ENCODE results near the gene RAD51B. TPM values are rescaled to one million over a fixed set of nuclear protein-coding genes. Genes with fewer than 3 reads are reported as not detected.

RAD51B gene
- total RNA-seq, 1 experiment from 2014 or later = 23.3 TPM

DNA sequence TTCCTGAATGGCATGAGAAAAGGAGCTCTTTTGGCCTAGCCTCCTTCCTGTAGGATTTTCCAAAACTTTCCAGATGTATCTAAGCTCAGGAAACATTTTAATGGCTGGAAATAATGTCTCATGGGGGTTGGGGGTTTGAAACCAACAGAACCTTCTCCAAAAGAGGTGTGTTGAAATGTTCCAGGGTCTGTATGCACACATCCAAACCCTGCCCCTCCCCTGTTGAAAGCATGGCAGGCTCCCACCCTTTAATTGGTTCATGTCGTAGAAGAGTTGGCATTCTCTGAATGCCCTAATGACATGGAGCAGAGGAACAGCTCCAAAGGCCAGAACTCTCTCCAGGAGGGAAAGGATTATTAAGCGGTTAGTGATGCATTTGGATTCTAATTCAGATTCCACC, 620.1 kb downstream of the RAD51B start:
- ChIA-PET POLR2A (ENCODE audit: low non-redundant PET) (no interaction called here), CTCF (no interaction called here)

GRCh38 chr14:68440820-68441219, 621.2 kb downstream of the RAD51B start:
- POLR2A ChIA-PET (ENCODE audit: low non-redundant PET) = no interaction called here

More for the DNA sequence above, 620.1 kb downstream of the RAD51B start:
- intact Hi-C loops (cut with micrococcal nuclease; ENCODE audit: unreplicated experiment) = no loop called here
- H3K4me3 ChIP-seq (ENCODE audit: low read depth, low read length, poor library complexity, severe bottlenecking) = no peak overlapping the region
- no peaks in the 10 kb centered on the region for H3K9me3 ChIP-seq (ENCODE audit: low read depth, low read length, poor library complexity, severe bottlenecking)
- H3K36me3 ChIP-seq (ENCODE audit: insufficient read depth, low read length, poor library complexity, severe bottlenecking) = no peaks in the 10 kb centered on the region
- no TSS peak for BruUV-seq (replicated peaks)
- H3K27ac ChIP-seq (ENCODE audit: low read depth, low read length, poor library complexity, severe bottlenecking) = no peak overlapping the region
- TF ChIP-seq, protein P1, sequence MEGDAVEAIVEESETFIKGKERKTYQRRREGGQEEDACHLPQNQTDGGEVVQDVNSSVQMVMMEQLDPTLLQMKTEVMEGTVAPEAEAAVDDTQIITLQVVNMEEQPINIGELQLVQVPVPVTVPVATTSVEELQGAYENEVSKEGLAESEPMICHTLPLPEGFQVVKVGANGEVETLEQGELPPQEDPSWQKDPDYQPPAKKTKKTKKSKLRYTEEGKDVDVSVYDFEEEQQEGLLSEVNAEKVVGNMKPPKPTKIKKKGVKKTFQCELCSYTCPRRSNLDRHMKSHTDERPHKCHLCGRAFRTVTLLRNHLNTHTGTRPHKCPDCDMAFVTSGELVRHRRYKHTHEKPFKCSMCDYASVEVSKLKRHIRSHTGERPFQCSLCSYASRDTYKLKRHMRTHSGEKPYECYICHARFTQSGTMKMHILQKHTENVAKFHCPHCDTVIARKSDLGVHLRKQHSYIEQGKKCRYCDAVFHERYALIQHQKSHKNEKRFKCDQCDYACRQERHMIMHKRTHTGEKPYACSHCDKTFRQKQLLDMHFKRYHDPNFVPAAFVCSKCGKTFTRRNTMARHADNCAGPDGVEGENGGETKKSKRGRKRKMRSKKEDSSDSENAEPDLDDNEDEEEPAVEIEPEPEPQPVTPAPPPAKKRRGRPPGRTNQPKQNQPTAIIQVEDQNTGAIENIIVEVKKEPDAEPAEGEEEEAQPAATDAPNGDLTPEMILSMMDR (conservative IDR thresholded peaks at IDR 0.05; ENCODE audit: low read depth, low read length) = no peak
- TF ChIP-seq EZH2 (IDR thresholded peaks at IDR 0.05; ENCODE audit: borderline replicate concordance, low read depth, low read length, poor library complexity, severe bottlenecking) = no peak
- H3K27me3 ChIP-seq (replicated peaks; ENCODE audit: insufficient read depth, low read depth, low read length, poor library complexity) = no peaks in the 10 kb centered on the region
- no peaks in the 10 kb centered on the region for H3K4me1 ChIP-seq (ENCODE audit: insufficient read depth, low read length, poor library complexity, severe bottlenecking)
- no peak for DNase-seq (ENCODE audit: low spot score)

DNA sequence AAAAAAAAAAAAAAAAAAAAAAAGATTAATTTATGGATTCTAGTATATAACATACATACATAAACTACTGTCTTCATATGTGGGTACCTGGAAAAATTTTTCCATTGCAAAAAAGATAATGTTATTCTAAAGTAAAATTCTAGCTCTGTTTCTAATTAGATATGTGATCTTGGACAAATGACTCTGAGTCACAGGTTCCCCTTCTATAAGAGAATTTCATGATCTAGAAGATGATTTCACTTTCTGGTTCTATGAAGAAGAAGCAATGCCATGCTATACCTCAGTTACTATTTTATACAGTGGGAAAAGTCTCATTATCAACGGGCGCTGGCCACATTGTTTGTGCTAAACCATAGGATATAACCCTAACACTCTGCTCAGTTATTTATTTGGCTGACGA, 622.0 kb downstream of the RAD51B start:
- no peak for DNase-seq (ENCODE audit: low spot score)
- Histone ChIP-seq H3K4me1 (ENCODE audit: insufficient read depth, low read length, poor library complexity, severe bottlenecking) (no peaks in the 10 kb centered on the region), H3K27ac (ENCODE audit: low read depth, low read length, poor library complexity, severe bottlenecking) (no peak overlapping the region), H3K4me3 (ENCODE audit: low read depth, low read length, poor library complexity, severe bottlenecking) (no peak overlapping the region), H3K9me3 (ENCODE audit: low read depth, low read length, poor library complexity, severe bottlenecking) (no peaks in the 10 kb centered on the region), H3K27me3 (replicated peaks; ENCODE audit: insufficient read depth, low read depth, low read length, poor library complexity) (no peaks in the 10 kb centered on the region), H3K36me3 (ENCODE audit: insufficient read depth, low read length, poor library complexity, severe bottlenecking) (no peaks in the 10 kb centered on the region)
- TF ChIP-seq EZH2 (IDR thresholded peaks at IDR 0.05; ENCODE audit: borderline replicate concordance, low read depth, low read length, poor library complexity, severe bottlenecking) = no peak
- TF ChIP-seq, protein P1 (conservative IDR thresholded peaks at IDR 0.05; ENCODE audit: low read depth, low read length) = no peak
- intact Hi-C loops (cut with micrococcal nuclease; ENCODE audit: unreplicated experiment) = no loop called here
- no TSS peak for BruUV-seq (replicated peaks)
- ChIA-PET POLR2A (ENCODE audit: low non-redundant PET) (no interaction called here), CTCF (no interaction called here)

More at GRCh38 chr14:68440820-68441219, 621.2 kb downstream of the RAD51B start:
- Histone ChIP-seq H3K27me3 (replicated peaks; ENCODE audit: insufficient read depth, low read depth, low read length, poor library complexity) (no peaks in the 10 kb centered on the region), H3K27ac (ENCODE audit: low read depth, low read length, poor library complexity, severe bottlenecking) (no peak overlapping the region), H3K4me1 (ENCODE audit: insufficient read depth, low read length, poor library complexity, severe bottlenecking) (no peaks in the 10 kb centered on the region), H3K36me3 (ENCODE audit: insufficient read depth, low read length, poor library complexity, severe bottlenecking) (no peaks in the 10 kb centered on the region), H3K9me3 (ENCODE audit: low read depth, low read length, poor library complexity, severe bottlenecking) (no peaks in the 10 kb centered on the region), H3K4me3 (ENCODE audit: low read depth, low read length, poor library complexity, severe bottlenecking) (no peak overlapping the region)
- intact Hi-C loops (cut with micrococcal nuclease; ENCODE audit: unreplicated experiment) = no loop called here
- DNase-seq (ENCODE audit: low spot score) = no peak
- TF ChIP-seq EZH2 (IDR thresholded peaks at IDR 0.05; ENCODE audit: borderline replicate concordance, low read depth, low read length, poor library complexity, severe bottlenecking) = no peak
- TF ChIP-seq, protein P1 (conservative IDR thresholded peaks at IDR 0.05; ENCODE audit: low read depth, low read length) = no peak
- BruUV-seq (replicated peaks) = no TSS peak
- CTCF ChIA-PET = no interaction called here

Measured in A673 (cell line).